Measurements from ENCODE around the gene KLF16.
A peak's percentile ranks its signal among the peaks of the same experiment; 100 is the strongest.

The KLF16 gene

DNA sequence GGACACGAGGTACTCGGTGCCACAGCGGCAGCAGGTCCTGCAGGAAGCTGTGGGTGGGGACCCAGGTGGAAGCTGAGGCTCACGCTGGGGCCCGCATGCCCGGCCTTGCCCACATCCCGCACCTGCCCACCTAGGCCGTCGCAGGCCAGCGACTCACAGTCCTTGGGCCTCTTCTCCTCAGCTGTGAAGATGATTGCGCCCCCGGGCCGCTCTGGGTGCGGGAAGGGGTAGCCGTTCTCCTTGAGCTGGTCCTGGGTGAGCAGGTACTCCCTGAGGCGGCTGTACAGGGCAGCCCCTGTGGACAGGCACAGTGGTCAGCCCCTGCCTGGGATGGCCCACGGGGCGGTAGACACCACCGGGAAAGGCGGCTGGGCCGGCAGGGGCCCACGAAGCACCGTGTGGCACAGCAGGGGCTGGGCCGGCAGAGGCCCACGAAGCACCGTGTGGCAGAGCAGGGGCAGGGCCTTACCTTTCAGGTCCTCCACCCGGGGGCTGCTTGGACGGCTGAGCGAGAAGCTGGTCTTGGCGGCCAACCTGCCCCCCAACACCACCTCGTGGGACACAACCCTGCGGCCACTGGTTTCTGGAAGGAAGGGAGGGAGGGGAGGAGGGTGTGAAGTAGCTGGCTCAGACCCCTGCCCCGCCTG is 44.7 kb downstream of the KLF16 start:
- no peak for DNase-seq

DNA sequence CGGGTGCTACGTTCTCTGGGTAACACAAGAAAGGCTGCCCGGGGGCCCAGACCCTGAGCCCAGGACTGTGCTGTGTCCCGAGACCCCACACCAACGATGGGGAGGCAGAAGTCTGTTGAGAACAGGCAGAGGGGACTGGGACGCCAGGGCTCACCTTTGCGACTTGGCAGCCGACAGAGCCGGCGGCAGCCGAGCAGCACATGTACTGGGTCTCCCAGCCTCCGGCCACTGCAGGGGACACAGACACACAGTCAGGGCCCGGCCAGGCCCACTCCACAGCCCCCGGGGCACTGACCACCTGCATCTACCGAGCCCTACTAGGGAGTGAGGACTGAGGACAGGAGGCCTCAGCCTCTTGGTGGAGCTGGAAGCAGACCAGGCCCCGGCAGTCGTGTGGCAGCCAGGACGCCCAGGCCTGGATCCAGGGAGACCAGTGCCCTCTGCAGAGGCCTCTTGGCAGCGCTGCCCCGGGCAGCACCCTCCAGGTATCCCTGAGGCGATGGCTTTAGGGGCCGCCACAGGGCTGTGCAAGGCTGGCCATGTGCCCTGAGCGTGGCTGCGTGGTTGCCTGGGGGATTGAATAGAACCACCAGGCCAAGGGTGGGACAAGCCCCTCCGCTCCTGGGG is 45.7 kb downstream of the KLF16 start:
- DNase-seq, result no peak

DNA sequence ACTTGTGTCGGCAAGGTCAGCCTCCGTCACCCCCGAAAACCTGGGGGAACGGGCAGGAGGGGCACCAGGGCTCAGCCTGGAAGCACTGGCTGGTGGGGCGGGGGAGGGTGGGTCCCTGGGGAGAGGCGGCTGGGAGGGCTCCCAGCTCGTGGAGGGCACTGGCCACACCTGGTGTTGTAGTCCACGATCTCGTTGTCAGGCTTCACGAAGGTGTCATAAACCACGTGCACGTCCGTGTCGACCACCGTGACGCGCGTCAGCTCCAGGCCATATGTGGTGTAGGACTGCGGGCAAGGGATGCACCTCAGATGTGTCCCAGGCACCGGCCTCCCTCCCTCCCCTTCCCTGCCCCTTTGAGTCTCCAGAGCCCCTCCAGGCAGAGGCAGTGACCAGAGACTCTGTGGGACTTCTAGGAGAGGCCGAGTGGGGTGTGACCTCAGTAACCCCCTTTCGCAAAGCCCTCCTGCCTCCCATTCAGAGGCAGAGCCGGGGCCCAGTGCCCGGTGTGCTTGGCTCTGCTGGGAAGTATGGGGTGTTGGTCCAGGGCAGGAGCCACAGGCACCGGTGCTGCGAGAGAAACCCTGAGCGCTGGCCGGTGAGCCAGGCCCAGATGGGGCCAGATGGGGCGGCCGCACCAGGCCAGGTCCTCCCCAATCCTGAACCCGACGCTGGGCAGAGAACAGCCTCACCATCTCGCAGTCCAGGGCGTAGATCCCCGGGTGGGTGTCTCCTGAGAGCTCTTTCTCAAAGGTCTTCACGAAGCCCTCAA is 46.7 kb downstream of the KLF16 start:
- no peak for DNase-seq

DNA sequence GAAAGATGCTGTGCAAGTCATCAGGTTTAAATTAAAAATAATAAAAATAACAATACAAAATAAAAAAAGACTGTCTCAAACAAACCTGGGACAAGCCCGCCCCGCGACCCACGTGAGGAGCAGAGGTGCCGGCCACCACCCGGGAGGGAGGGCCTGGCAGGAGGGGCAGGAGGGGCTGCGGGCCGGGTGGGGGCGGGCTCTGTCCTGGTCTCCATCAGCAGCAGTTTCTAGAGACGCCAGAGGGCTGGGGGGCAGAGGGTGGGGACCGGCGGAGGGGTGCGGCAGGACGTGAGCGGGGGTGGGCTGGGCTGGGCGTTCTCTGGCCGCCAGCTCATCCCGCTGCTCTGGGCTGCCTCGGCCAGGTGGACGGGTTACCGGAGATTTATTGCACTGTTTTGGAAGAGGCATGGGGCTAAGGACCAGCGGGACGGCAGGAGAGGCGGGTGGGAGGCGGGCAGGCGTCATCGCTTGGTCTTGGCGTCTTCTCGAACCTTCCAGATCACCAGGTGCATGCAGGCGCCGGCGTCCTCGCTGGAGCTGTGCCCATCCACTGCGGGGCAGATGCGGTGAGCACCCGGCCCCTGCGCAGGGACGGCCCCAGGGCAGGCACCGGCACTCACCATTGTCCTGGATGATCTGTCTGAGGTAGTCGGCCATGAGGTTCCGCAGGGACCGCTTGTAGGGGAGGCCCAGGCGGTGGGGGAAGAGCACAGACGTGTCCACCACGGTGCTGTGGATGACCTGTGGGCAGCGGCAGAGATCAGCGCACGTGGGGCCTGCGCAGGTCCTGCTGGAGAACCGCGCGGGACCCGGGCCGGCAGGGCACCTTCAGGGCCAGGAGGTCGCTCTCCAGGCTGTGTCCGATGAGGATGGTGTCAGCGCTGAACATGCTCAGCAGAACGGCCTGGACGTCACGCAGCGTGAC is 47.5 kb downstream of the KLF16 start:
- DNase-seq, result no peak

DNA sequence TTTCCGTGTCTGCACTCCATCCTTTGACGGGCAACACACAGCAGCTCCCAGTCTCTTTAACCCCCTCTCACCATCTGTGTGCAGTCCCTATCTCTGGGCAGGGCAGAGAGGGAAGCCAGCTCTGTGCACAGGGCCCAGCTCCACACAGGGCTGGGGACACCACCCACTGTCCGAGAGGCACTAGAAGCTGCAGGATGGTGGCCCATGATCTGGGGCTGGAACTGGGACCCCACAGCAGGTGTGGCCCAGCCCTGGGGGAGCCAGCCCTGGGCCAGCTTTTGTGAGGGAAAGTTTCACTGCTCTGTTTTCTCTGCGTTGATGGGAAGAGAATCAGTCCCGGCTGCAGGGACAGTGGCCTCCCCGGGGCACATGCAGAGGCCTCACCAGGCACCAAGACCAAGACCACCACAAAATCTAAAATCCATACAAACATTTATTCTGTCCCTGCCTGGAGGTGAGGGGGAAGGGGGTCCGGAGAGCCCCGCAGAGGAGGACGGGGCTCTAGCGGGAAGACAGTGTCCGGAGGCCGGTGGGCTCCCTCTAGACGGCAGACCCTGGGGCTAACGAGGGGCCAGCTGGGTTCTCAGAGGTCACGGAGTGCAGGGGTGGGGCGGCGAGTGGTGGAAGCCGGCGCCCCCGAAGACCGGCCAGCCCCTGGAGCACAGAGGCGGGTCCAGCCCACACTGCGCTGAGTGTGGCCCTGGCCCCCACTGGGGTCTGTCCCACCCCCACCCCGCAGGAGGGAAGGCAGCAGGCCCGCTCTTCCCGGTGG is 48.4 kb downstream of the KLF16 start:
- DNase-seq, result no peak

DNA sequence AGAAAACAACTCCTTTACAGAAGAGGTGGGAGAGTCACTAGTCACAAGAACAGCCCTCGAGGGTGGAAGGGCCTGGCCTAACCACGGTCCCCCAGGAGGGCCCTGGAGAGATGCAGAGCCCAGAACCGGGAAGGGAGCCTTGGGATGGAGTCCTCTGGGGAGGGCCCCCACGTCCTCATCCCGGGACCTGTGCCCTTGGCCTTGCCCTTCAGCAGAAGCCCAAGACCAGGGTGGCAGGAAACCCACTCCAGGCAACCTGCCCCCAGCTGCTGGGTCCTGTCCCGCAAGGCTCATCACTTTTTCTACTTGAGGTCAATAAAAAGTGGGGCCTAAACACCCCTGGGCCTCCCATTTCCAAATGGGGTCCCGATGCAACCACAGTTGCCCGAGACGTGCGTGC is 49.0 kb downstream of the KLF16 start:
- no peak for DNase-seq

DNA sequence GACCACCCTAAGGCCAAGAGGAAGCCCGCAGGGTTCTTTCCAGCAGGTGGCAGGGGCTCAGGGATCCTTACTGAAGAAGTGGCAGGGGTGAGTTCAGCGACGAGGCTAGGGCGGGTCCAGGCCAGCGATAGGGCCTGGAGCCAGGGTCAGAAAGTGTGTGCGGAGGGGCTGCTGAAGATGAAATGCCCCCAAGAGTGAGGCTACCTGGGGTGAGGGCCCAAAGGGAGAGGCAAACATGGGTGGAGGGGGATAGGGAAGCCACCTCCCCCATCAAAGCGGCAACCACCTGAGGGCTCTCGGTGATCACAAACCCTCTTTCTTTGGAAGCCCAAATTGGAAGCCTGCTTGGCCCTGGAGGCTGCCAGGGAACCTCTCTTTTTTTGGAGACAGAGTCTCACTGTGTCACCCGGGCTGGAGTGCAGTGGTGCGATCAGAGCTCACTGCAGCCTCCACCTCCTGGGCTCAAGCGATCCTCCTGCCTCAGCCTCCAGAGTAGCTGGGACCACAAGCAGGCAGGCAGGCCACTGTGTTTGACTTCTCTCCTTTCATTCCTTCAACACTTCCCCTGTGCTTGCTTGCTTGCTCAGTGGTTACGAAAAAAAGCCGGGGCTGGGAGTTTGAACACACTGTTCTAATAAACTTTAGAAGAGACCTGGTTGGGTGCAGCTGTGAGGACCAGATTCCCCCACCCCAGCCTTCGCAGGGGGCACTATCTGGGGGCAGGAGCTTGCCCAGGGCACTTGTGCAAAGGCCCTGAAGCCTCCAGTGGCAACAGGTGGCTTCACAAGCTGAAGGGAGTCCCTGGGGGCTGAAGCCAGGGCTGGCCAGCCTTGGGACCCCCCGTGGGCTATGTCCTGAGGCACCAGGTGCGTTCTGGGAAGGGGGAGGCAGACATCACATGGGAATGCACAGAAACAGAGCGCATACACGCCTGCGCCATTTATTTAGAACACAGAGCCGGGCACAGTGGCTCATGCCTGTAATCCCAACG is 49.9 kb downstream of the KLF16 start:
- no peak for DNase-seq

DNA sequence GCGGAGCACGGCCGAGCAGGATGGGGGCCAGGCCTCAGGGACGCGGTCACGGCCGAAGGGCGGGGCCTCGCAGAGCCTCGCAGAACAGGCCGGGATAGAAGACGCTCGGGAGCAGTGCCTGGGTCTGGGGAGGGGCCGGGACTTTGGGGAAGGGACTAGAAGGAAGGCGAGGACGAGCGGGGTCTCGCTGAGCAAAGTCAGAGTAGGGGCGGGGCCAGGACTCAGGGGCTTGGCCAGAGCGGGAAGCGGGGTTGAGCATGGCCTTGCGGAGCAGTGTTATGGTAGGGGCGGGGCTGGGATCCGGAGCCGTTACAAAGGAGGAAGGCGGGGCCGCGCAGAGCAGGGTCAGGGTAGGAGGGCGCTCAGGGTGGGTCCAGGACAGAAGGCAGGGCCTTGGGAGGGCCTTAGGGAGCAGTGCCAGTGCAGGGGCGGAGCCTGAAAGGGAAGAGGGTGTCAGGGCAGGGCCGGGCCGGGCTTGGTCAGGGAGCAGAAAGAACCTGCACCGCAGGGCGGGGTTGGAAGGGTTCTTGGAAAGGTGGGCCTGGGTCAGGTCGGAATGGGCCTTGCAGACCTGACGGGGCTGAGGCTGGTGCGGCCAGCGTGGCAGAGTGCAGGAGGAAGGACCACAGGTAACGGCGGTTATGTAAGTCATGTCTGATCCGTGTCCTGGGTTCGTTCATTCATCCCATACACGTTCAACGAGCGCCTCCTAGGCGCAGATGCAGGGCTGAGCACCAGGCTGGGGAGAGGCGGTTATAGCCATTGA is 50.8 kb downstream of the KLF16 start:
- DNase-seq, result peak; percentile 61

DNA sequence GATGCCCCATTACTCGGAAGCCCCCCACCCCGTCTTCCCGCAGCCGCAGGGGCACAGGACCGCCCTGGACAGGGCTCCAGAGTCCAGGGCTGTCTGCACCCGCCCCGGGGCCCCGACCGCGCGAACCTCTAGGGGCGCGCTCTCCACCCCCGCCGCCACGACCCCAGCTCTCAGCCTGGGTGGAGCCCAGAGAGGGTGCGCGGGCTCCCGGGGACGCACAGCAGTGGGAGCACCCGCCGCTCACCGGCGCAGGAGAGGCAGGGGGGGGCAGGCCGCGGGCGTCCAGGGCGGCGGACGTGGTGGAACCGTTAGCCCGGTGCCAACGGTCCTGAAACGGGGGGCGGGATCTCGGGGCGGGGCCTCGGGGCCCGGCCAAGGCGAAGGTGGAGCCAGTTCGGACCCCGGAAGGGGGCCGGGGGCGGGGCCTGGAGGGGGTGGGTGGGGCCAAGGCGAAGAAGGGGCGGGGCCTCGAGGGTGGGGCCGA is 51.4 kb downstream of the KLF16 start, which contains the start of gene ATP8B3:
Gene ATP8B3 (minus strand): TSS at position 335 of the 484 bp plus-strand sequence. CDS start 540 bp downstream, outside the sequence.
- no peak for DNase-seq

DNA sequence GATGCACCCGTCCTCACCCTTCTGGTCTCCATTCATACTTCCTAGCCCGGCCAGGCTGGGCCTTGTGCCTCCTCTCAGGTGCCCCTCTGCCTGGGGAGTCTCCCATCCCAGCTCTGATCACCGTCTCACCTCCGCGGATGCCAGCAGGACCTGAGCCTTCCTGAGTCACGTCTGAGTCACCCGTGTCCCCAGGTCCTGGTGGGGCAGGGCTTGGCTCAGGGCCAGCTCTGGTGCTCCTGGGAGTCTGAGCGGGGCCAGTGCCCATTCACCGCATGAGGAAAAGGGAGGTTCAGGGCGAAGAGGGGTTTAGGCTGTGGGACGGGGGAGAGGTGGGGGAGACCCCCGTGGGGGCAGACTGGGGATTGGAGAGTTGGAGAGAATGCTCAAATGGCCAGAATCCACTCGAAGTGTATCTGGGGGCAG is 51.9 kb downstream of the KLF16 start:
- no peak for DNase-seq

DNA sequence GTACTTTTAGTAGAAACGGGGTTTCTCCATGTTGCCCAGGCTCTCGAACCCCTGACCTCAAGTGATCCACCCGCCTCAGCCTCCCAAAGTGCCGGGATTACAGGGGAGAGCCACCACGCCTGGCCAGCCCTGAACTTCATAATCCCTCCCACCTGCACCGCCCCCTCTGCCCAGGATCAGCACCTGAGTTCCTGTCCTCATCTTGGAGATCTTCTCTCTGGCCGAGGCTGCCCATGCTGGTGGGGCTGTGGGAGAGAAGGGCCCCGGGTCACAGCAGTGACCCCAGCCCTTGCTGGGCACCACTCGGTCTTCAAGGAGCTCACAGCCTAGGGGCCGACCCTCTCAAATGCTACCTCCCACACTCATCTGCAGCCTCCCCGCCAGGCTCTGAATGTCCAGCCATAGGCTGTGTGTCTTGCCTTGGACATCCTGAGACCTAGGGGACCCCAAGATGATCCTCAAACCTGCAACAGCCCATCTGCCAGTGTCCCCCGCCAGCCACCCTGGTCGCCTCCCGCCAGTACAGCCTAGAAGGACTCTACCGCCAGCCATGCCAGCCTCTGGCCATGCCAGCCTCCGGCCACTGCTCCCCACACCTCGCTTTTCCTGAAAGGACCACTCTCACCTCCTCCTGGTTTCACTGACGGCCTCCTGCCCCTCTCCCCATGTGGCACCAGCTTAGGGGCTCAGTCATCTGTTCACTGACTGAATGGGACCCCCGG is 52.8 kb downstream of the KLF16 start:
- DNase-seq, result no peak

DNA sequence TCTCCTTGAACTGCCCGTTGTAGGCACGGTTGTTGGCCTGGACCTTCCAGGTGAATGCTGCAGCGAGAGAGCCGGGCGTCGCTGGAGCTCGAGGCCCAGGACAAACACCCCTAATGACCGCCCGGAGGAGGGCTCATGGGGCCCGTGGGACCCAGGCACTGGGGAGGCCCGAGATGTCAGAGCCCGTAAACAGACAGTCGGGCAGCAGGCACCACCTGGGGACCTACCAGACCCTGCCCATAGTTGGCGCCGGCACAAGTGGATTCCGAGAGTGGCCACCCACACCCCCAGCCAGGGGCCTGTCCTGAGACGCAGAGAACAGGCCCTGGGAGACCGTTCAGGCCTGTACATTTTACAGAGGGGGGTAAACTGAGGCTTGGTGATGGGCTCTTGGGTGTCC is 53.7 kb downstream of the KLF16 start:
- DNase-seq, result no peak

DNA sequence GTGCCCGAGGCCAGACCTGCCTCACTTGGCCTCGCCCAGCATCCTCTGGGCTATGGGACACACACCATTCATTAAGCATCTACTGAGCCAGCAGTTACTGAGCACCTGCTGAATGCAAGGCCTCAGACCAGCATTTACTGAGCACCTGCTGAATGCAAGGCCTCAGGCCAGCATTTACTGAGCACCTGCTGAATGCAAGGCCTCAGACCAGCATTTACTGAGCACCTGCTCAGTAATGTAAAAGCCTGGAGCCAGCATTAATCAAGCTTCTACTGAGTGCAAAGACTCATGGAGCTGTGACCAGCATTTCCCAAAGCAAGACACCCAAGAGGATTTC is 55.0 kb downstream of the KLF16 start:
- DNase-seq, result no peak

DNA sequence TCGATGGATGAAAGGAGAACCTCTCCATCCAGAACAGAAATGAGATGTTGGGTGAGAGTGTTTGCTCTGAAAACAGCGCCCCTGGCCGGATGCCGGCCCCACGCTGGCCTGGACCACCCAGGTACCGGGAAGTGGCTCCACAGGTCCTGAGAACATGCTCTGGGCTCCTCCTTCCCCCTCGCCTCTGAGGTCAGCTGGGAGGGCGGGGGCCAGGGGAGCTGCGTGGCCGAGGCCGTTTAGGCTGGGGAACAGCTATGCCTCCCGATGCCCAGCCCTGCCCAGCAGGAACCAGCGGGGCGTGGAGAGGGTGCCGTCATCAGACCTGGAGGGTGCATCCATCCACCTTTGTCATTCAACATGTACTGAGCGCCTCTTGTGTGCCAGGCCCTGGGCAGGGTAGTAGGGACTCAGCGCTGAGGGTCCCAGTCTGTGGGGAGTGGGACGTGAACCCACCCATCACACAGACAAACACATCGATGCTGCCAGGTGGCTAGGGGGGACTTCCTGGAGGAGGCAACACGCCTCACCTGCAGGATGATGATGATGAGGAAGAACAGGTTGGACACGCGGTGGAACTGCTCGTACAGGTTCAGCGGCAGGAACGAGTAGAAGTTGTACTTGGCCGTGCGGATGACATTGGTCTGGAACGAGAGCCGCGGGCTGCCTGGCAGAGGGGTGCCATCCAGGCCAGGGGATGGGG is 55.5 kb downstream of the KLF16 start:
- no peak for DNase-seq

DNA sequence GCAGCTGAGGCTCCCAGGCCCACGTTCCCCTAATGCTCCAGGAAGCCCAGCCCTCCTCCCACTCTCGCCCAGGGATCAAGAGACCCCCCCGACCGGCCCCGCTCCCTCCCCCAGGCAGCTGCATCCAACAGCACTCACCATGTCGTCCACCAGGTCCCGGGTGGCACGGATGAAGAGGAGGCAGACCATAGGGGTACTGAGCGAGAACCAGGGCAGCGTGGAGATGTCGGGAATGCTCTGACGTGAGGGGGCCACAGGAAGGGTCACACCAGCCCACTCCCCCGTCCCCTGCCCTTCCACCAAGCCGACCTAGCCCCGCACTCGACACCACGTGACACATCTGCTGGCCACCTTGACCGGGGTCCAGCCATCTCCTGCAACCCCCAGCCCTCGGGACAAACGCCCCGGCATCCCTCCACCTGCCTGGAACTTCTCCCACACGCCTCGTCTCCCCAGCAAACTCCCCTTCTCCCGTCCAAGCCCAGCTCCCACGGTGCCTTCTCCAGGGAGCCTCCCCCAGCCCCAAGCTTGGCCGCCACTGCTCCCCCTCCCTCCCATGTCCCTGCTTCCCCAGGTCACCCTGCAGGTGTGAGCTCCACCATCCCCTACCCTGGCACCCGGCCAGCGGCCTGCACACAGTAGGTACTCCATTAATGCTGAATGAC is 56.2 kb downstream of the KLF16 start:
- DNase-seq, result no peak

DNA sequence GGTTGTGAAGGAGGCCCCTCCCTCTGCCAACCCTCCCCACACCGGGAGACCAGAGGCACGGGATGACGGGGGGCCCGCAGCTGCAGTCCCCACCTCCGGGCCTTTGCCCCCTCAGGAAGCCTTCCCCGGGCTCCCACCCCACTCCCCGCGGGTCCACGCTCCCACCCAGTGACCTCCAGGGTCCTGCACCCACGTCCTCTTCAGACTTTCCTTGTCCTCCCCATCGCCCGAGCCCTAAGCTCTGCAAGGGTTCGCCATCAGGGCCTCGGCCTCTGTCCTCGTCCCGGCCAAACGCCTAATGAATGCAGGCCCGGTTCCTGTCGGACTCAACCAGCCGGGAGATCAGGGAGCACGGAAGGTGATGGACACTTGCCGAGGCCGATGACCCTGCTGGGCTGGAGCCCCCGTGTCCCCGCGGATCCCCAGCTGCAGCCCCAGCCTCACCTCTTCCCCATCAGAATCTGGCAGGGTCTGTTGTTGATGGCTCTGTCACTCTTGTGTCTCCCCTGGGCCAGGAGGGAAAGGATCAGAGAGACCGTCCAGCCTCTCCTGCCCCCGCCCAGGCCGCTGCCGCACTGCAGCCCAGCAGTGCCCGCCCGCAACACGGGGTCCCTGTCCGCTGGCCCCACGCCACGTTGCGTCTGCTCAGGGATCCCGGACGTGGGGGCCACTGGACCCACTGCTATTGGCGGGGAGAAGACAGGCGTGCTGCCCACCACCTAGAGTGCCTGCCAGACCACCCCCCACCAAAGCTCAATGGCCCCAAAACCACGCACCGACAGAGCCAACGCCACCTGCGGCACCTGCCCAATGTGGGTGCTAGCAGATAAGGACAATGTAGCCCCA is 57.0 kb downstream of the KLF16 start:
- no peak for DNase-seq
